DMS53 (cell line): Measurements from ENCODE around the gene FCER1A.

Experiments used
- DNase-seq: peaks from one replicate; lab custom pipeline; 2025; lab: John Stamatoyannopoulos, UW

Gene FCER1A

DNA sequence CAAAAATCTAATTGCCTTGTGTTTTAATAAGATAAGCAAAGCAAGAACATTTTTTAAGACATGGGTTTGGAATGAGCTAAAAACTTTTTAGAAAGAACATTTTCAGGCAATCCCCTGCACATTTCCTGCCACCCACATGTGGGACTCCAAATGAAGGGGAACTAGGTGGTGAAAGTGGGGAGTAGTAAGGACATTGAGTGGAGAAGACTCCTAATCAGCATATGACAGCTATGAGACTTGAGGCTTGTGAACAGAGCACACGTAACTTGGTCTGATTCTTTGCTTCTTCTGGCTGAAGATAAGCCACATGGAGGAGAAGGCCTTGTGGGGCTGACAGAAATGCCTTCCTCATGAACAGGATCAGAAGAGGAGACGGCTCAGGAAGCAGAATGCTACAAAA lies 50.3 kb downstream of the FCER1A start:
- no peak for DNase-seq
